HG02763 (cell line): Measurements from ENCODE around the gene APBA3.
A peak's percentile ranks its signal among the peaks of the same experiment; 100 is the strongest.
"Not testable (repeated sequence)": the region's sequence is repeated elsewhere in the genome, so short reads cannot be mapped to it uniquely, and the experiment has no call there.

ENCODE experiments used
- ATAC-seq: cut with Tn5 transposase; IDR thresholded peaks from one replicate; pipeline ENCODE4 v1.9.1; 2021; ENCODE audit warnings: mild to moderate bottlenecking, moderate library complexity; ENCODE audit not compliant: unreplicated experiment

APBA3 gene

GRCh38 chr19:3771906-3772455 is 10.5 kb upstream of the APBA3 start, which contains the start of gene RAX2:
Gene RAX2 (minus strand): TSS chr19:3772228. CDS start chr19:3771742, 486 bp downstream.
- ATAC-seq, result no peak

- ATAC-seq, result no peak
Observed at GRCh38 chr19:3771000-3771905, 9.8 kb upstream of the APBA3 start.

GRCh38 chr19:3770136-3770999 is 8.9 kb upstream of the APBA3 start:
- no peak for ATAC-seq

- no peak for ATAC-seq
Observed at GRCh38 chr19:3769494-3769893, 8.0 kb upstream of the APBA3 start.

- no peak for ATAC-seq
Observed at GRCh38 chr19:3768748-3769099, 7.2 kb upstream of the APBA3 start.

- no peak for ATAC-seq
Observed at GRCh38 chr19:3768015-3768747, 6.7 kb upstream of the APBA3 start.

GRCh38 chr19:3767050-3767449 is 5.6 kb upstream of the APBA3 start:
- ATAC-seq, result no peak

GRCh38 chr19:3766520-3766919 is 5.0 kb upstream of the APBA3 start:
- no peak for ATAC-seq

GRCh38 chr19:3765757-3766156 is 4.3 kb upstream of the APBA3 start:
- not testable (repeated sequence) for ATAC-seq

- ATAC-seq, result no peak
Observed at GRCh38 chr19:3765121-3765520, 3.6 kb upstream of the APBA3 start.

GRCh38 chr19:3762501-3763459 is 1.3 kb upstream of the APBA3 start, which contains the start of gene MRPL54:
Gene MRPL54 (plus strand): TSS chr19:3762682. CDS start chr19:3762701, 19 bp downstream.
- ATAC-seq, result peak; percentile 72

GRCh38 chr19:3762130-3762473 is 610 bp upstream of the APBA3 start:
- no peak for ATAC-seq

GRCh38 chr19:3760871-3761361 is 576 bp downstream of the APBA3 start:
- ATAC-seq, result no peak

GRCh38 chr19:3759482-3760254 is 1.8 kb downstream of the APBA3 start:
- ATAC-seq, result no peak

- ATAC-seq, result not testable (repeated sequence)
Observed at GRCh38 chr19:3758297-3758696, 3.2 kb downstream of the APBA3 start.

GRCh38 chr19:3757705-3758104 is 3.8 kb downstream of the APBA3 start:
- not testable (repeated sequence) for ATAC-seq

GRCh38 chr19:3753631-3754410 is 7.7 kb downstream of the APBA3 start:
- ATAC-seq, result no peak

GRCh38 chr19:3752492-3752891 is 9.0 kb downstream of the APBA3 start:
- ATAC-seq, result no peak
